WTC11 (cell line): Measurements from ENCODE around the gene LRRTM3. TPM values are rescaled to one million over a fixed set of nuclear protein-coding genes. Genes with fewer than 3 reads are reported as not detected.

Experiments
- ATAC-seq: fragments of 200-7000 bp; cut with Tn5 transposase; 2 replicates; pipeline ENCODE4 v1.10.0; 2021; ENCODE audit warnings: mild to moderate bottlenecking, moderate library complexity
- CTCF ChIA-PET: fragments of 300-600 bp; sonication (Branson Sonifier 250); formaldehyde crosslinking; loops from one replicate; lab custom pipeline; 2021; ENCODE audit warnings: antibody characterized with exemption; lab: Charles Lee
- POLR2A ChIA-PET: fragments of 350-600 bp; sonication (Branson Sonifier 250); formaldehyde crosslinking; loops from one replicate; lab custom pipeline; 2021; ENCODE audit warnings: antibody characterized with exemption; lab: Charles Lee
- DNase-seq: peaks from one replicate; pipeline ENCODE4 v3.0.0; 2021; ENCODE audit warnings: low spot score
- H3K27ac Mint-ChIP-seq: 2 replicates; pipeline ENCODE4 v1.8.0; 2021; ENCODE audit warnings: mixed read lengths
- H3K27me3 Mint-ChIP-seq: 2 replicates; pipeline ENCODE4 v1.8.0; 2021; ENCODE audit warnings: low read depth, mild to moderate bottlenecking, moderate library complexity, mixed read lengths
- H3K36me3 Mint-ChIP-seq: 2 replicates; pipeline ENCODE4 v1.8.0; 2021; ENCODE audit warnings: mixed read lengths
- H3K4me1 Mint-ChIP-seq: 2 replicates; pipeline ENCODE4 v1.8.0; 2022; ENCODE audit warnings: mixed read lengths
- H3K4me3 Mint-ChIP-seq: 2 replicates; pipeline ENCODE4 v1.8.0; 2021; ENCODE audit warnings: mild to moderate bottlenecking, moderate library complexity, mixed read lengths
- H3K9me3 Mint-ChIP-seq: 2 replicates; pipeline ENCODE4 v1.8.0; 2021; ENCODE audit warnings: mixed read lengths
- AFF4 ChIP-seq: sonication (generic); formaldehyde crosslinking; IDR thresholded peaks from 2 replicates; pipeline ENCODE4 v1.8.1; 2023; ENCODE audit warnings: mild to moderate bottlenecking, missing genetic modification reagents, borderline replicate concordance
- ATF3 ChIP-seq: sonication (generic); formaldehyde crosslinking; conservative IDR thresholded peaks from 2 replicates; pipeline ENCODE4 v1.8.1; 2022; ENCODE audit warnings: mild to moderate bottlenecking, missing genetic modification reagents
- ELF4 ChIP-seq: sonication (generic); formaldehyde crosslinking; IDR thresholded peaks from 2 replicates; pipeline ENCODE4 v1.8.1; 2022; ENCODE audit warnings: low read depth, mild to moderate bottlenecking, moderate library complexity, missing genetic modification reagents
- FOXP4 ChIP-seq: sonication (generic); formaldehyde crosslinking; IDR thresholded peaks from 2 replicates; pipeline ENCODE4 v1.8.0; 2022; ENCODE audit warnings: mild to moderate bottlenecking, missing genetic modification reagents
- GABPB1 ChIP-seq: sonication (generic); formaldehyde crosslinking; IDR thresholded peaks from 2 replicates; pipeline ENCODE4 v1.8.1; 2023; ENCODE audit warnings: mild to moderate bottlenecking, missing genetic modification reagents
- GRHL2 ChIP-seq: fragments of 250-450 bp; sonication (Bioruptor Pico); IDR thresholded peaks from 2 replicates; pipeline ENCODE4 v1.8.0; 2022; ENCODE audit warnings: mild to moderate bottlenecking, moderate library complexity; ENCODE audit not compliant: insufficient replicate concordance, severe bottlenecking
- GTF2I ChIP-seq: fragments of 250-450 bp; sonication (Bioruptor Pico); conservative IDR thresholded peaks from 2 replicates; pipeline ENCODE4 v1.4.0; 2021; ENCODE audit warnings: mild to moderate bottlenecking
- JUN ChIP-seq: sonication (generic); formaldehyde crosslinking; IDR thresholded peaks from 2 replicates; pipeline ENCODE4 v1.8.0; 2023; ENCODE audit warnings: mild to moderate bottlenecking, missing genetic modification reagents
- MYBL2 ChIP-seq: sonication (generic); formaldehyde crosslinking; IDR thresholded peaks from 2 replicates; pipeline ENCODE4 v1.8.1; 2023; ENCODE audit warnings: mild to moderate bottlenecking, moderate library complexity, missing genetic modification reagents
- NFATC4 ChIP-seq: fragments of 250-450 bp; sonication (Bioruptor Pico); IDR thresholded peaks from 2 replicates; pipeline ENCODE4 v1.9.0; 2021; ENCODE audit warnings: mild to moderate bottlenecking
- NFYB ChIP-seq: sonication (generic); formaldehyde crosslinking; conservative IDR thresholded peaks from 2 replicates; pipeline ENCODE4 v1.8.0; 2022; ENCODE audit warnings: low read depth, missing genetic modification reagents
- NR2C2 ChIP-seq: sonication (generic); formaldehyde crosslinking; IDR thresholded peaks from 2 replicates; pipeline ENCODE4 v1.8.0; 2022; ENCODE audit warnings: mild to moderate bottlenecking, missing genetic modification reagents
- PRDM15 ChIP-seq: sonication (generic); formaldehyde crosslinking; IDR thresholded peaks from 2 replicates; pipeline ENCODE4 v1.8.0; 2022; ENCODE audit warnings: missing genetic modification reagents
- PREB ChIP-seq: sonication (generic); formaldehyde crosslinking; IDR thresholded peaks from 2 replicates; pipeline ENCODE4 v1.8.1; 2022; ENCODE audit warnings: mild to moderate bottlenecking, missing genetic modification reagents, moderate library complexity, borderline replicate concordance
- TCF7 ChIP-seq: sonication (generic); formaldehyde crosslinking; IDR thresholded peaks from 2 replicates; pipeline ENCODE4 v1.8.0; 2022; ENCODE audit warnings: mild to moderate bottlenecking, low read depth, missing genetic modification reagents, moderate library complexity
- TEAD4 ChIP-seq: sonication (generic); formaldehyde crosslinking; IDR thresholded peaks from 2 replicates; pipeline ENCODE4 v1.8.0; 2022; ENCODE audit warnings: mild to moderate bottlenecking, missing genetic modification reagents
- ZNF219 ChIP-seq: sonication (generic); formaldehyde crosslinking; IDR thresholded peaks from 2 replicates; pipeline ENCODE4 v1.8.0; 2023; ENCODE audit warnings: missing genetic modification reagents, mild to moderate bottlenecking, borderline replicate concordance
- ZNF263 ChIP-seq: sonication (generic); formaldehyde crosslinking; IDR thresholded peaks from 2 replicates; pipeline ENCODE4 v1.8.1; 2022; ENCODE audit warnings: low read depth, mild to moderate bottlenecking, moderate library complexity, missing genetic modification reagents
- ZNF317 ChIP-seq: sonication (generic); formaldehyde crosslinking; IDR thresholded peaks from 2 replicates; pipeline ENCODE4 v1.8.1; 2023; ENCODE audit warnings: low read depth, mild to moderate bottlenecking, moderate library complexity, missing genetic modification reagents, borderline replicate concordance
- total RNA-seq: library from RNA; stranded (reverse); gene quantifications from 3 replicates; pipeline ENCODE4 v1.2.3, GENCODE V29; 2021

The LRRTM3 gene
- total RNA-seq, 1 experiment from 2014 or later = 0.52 TPM

- Mint-ChIP-seq H3K4me3 (no peak overlapping the region), H3K4me1 (0 out of 2 replicates have a peak, but pooled peaks cover 2% of the 10 kb centered on the region), H3K27me3 (no peaks in the 10 kb centered on the region), H3K9me3 (no peaks in the 10 kb centered on the region), H3K27ac (no peak overlapping the region), H3K36me3 (no peaks in the 10 kb centered on the region)
- TF ChIP-seq ELF4 (CRISPR knock-in tag) (no peak), GRHL2 (no peak), ZNF219 (CRISPR knock-in tag) (no peak), TEAD4 (CRISPR knock-in tag) (no peak), JUN (no peak)
- ATAC-seq = no peak
- ChIA-PET POLR2A (no interaction called here), CTCF (no interaction called here)
- no peak for DNase-seq
These were observed 96.3 kb downstream of the LRRTM3 start for GRCh38 chr10:67022099-67022498.

GRCh38 chr10:67033878-67034277 is 108.0 kb downstream of the LRRTM3 start:
- H3K27ac Mint-ChIP-seq = no peak overlapping the region
- no peak for DNase-seq
- POLR2A ChIA-PET = no interaction called here
- no peaks in the 10 kb centered on the region for H3K9me3 Mint-ChIP-seq
- ATAC-seq = no peak
- TF ChIP-seq ELF4 (CRISPR knock-in tag) (no peak), MYBL2 (CRISPR knock-in tag) (no peak), PRDM15 (CRISPR knock-in tag) (no peak), ZNF263 (CRISPR knock-in tag) (no peak), ATF3 (CRISPR knock-in tag) (no peak), ZNF317 (CRISPR knock-in tag) (no peak), NFYB (CRISPR knock-in tag) (no peak), NR2C2 (CRISPR knock-in tag) (no peak), TCF7 (CRISPR knock-in tag) (no peak), GABPB1 (CRISPR knock-in tag) (no peak), NFATC4 (CRISPR knock-in tag) (no peak), GTF2I (CRISPR knock-in tag) (no peak)
- TF ChIP-seq, all 79 proteins: peak for 0
- H3K4me3 Mint-ChIP-seq = no peak overlapping the region
- no peaks in the 10 kb centered on the region for H3K4me1 Mint-ChIP-seq
- H3K36me3 Mint-ChIP-seq = no peaks in the 10 kb centered on the region
- CTCF ChIA-PET = no interaction called here
- H3K27me3 Mint-ChIP-seq = no peaks in the 10 kb centered on the region

- POLR2A ChIA-PET = no interaction called here
- DNase-seq (no peak), ATAC-seq (no peak)
- no peak overlapping the region for H3K4me3 Mint-ChIP-seq
- no peaks in the 10 kb centered on the region for H3K9me3 Mint-ChIP-seq
- no peaks in the 10 kb centered on the region for H3K36me3 Mint-ChIP-seq
- no peaks in the 10 kb centered on the region for H3K27me3 Mint-ChIP-seq
- H3K27ac Mint-ChIP-seq = no peak overlapping the region
- H3K4me1 Mint-ChIP-seq = no peaks in the 10 kb centered on the region
- CTCF ChIA-PET = no interaction called here
- TF ChIP-seq ZNF219 (CRISPR knock-in tag) = no peak
- no peak for TF ChIP-seq FOXP4 (CRISPR knock-in tag)
- no peak for TF ChIP-seq AFF4 (CRISPR knock-in tag)
- no peak for TF ChIP-seq PREB (CRISPR knock-in tag)
These were observed 111.0 kb downstream of the LRRTM3 start for GRCh38 chr10:67036808-67037207.
